ENCODE results near the gene XYLB. TPM values are rescaled to one million over a fixed set of nuclear protein-coding genes. Genes with fewer than 3 reads are reported as not detected.

Gene XYLB
- total and polyA plus RNA-seq, 9 donors: 1.4 to 7.0 (median 3.8) TPM

DNA sequence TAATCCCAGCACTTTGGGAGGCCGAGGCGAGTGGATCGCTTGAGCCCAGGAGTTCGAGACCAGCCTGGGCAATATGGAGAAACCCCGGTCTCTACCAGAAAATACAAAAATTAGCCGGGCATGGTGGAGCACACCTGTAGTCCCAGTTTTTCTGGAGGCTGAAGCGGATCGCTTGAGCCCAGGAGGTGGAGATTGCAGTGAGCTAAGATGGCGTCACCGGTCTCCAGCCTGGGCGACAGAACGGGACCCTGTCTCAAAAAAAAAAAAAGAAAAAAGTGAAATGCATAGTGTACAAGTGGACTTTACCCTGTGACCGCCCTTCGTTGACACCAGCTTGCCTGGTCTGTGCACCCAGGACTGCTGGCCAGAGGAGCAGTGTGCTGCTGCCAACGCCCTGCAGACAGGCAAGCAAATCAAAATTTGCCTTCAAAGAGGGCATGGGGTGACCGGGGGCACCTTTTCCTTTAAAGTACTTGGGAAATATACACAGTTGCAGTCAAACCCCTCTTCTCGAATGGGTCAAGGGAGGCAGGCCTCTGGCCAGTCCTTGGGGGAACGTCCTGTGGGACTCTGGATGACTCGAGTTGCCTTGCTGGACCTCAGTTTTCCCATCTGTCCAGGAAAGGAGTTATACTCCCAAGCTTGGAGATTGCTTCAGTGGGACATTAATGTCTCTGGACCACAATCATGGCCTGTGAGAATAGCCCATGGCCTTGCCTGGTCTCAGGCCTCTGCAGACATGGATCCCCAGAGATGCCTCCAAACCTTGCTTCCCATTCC, 1.0 kb downstream of the XYLB start:
- no peaks in the 10 kb centered on the region for H3K9me3 ChIP-seq
- H3K4me1 ChIP-seq (ENCODE audit: insufficient read depth): peaks cover 6% of the 10 kb centered on the region
- DNase-seq: no peak
- peak overlapping the region; percentile 58 for H3K4me3 ChIP-seq
- TF ChIP-seq POLR2A (IDR thresholded peaks at IDR 0.05) (no peak), EP300 (IDR thresholded peaks at IDR 0.05) (no peak)
- TF ChIP-seq, protein P1, sequence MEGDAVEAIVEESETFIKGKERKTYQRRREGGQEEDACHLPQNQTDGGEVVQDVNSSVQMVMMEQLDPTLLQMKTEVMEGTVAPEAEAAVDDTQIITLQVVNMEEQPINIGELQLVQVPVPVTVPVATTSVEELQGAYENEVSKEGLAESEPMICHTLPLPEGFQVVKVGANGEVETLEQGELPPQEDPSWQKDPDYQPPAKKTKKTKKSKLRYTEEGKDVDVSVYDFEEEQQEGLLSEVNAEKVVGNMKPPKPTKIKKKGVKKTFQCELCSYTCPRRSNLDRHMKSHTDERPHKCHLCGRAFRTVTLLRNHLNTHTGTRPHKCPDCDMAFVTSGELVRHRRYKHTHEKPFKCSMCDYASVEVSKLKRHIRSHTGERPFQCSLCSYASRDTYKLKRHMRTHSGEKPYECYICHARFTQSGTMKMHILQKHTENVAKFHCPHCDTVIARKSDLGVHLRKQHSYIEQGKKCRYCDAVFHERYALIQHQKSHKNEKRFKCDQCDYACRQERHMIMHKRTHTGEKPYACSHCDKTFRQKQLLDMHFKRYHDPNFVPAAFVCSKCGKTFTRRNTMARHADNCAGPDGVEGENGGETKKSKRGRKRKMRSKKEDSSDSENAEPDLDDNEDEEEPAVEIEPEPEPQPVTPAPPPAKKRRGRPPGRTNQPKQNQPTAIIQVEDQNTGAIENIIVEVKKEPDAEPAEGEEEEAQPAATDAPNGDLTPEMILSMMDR (IDR thresholded peaks at IDR 0.05): no peak
- H3K27me3 ChIP-seq: no peaks in the 10 kb centered on the region
- intact Hi-C loops (cut with DNase I): loop anchor here (5.0 to 10.0 kb wide), 4 partner anchors 130 to 233 kb away; partner anchors contain the start of genes ACAA1 (in 1 of the 4) and MYD88 (in 1 of the 4)
- H3K36me3 ChIP-seq: no peaks in the 10 kb centered on the region
- no peak overlapping the region for H3K27ac ChIP-seq
- WGBS, 3 donors: 65 to 74% (median 68%) methylated on average over 19 of the region's 19 CpGs

DNA sequence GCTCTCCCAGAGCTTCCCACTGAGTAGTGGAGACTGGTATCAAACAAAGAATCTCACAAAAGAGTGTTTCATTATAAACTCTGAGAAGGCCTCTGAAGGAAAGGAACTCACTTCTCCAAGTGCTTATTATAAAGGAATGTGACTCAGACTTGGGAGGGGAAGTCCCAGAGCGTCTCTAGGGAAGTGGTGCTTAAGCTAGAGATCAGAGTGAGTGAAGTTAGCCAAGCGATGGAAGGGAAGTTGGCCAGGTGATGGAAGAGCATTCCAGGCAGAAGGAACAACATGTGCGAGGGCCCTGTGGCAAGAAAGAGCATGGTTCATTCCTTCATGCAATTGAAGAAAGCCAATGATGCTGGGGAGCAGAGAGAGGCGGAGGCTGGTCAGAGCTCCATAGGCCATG, 2.3 kb downstream of the XYLB start:
- peaks cover 6% of the 10 kb centered on the region for H3K4me1 ChIP-seq (ENCODE audit: insufficient read depth)
- TF ChIP-seq, protein P1 (IDR thresholded peaks at IDR 0.05): no peak
- no peak for TF ChIP-seq POLR2A (IDR thresholded peaks at IDR 0.05)
- TF ChIP-seq EP300 (IDR thresholded peaks at IDR 0.05): no peak

DNA sequence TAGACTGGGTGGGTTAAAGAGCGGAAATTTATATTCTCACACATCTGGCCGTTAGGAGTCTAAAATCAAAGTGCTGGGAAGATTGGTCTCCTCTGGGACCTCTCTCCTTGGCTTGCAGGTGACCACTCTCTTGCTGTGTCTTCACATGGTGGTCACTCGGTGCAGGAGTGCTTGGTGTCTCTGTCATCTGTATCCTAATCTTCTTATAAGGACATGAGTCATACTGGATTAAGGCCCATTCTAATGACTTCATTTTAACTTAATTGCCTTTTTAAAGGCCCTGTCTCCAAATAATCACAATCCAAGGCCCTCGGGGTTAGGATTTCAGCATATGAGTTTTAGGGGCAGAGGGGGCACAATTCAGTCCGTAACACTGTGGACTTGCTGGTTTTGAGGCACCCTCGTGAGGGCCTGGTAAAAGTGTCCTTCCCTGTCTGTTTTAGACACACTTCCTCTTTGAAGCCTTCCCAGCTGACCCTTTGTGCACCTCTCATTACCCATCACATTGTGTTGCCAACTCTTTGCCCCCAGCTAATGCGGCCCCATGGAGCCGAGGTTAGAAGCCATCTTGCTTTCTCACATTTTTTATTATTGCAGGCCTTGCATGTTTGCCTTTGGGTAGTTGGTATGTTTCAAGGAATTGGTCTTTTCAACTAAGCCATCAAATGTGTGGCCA, 3.2 kb downstream of the XYLB start:
- intact Hi-C loops (cut with DNase I): loop anchor here (5.0 to 10.0 kb wide), 4 partner anchors 127 to 235 kb away; partner anchors contain the start of genes ACAA1 (in 1 of the 4) and MYD88 (in 1 of the 4)
- DNase-seq: no peak
- 87 to 92% (median 89%) methylated on average over 8 of the region's 8 CpGs for WGBS, 3 donors
- Histone ChIP-seq H3K36me3 (no peaks in the 10 kb centered on the region), H3K27me3 (no peaks in the 10 kb centered on the region), H3K27ac (no peak overlapping the region), H3K9me3 (no peaks in the 10 kb centered on the region), H3K4me3 (no peak overlapping the region), H3K4me1 (ENCODE audit: insufficient read depth) (peaks cover 6% of the 10 kb centered on the region)
- TF ChIP-seq, protein P1 (IDR thresholded peaks at IDR 0.05): no peak
- TF ChIP-seq POLR2A (IDR thresholded peaks at IDR 0.05) (no peak), EP300 (IDR thresholded peaks at IDR 0.05) (no peak)

More for the DNA sequence above, 2.3 kb downstream of the XYLB start:
- DNase-seq: no peak
- WGBS, 3 donors: 87 to 91% (median 90%) methylated on average over 4 of the region's 4 CpGs
- H3K4me3 ChIP-seq: no peak overlapping the region
- H3K36me3 ChIP-seq: no peaks in the 10 kb centered on the region
- no peaks in the 10 kb centered on the region for H3K9me3 ChIP-seq
- H3K27me3 ChIP-seq: no peaks in the 10 kb centered on the region
- intact Hi-C loops (cut with DNase I): loop anchor here (5.0 to 10.0 kb wide), 4 partner anchors 128 to 234 kb away; partner anchors contain the start of genes ACAA1 (in 1 of the 4) and MYD88 (in 1 of the 4)
- no peak overlapping the region for H3K27ac ChIP-seq

DNA sequence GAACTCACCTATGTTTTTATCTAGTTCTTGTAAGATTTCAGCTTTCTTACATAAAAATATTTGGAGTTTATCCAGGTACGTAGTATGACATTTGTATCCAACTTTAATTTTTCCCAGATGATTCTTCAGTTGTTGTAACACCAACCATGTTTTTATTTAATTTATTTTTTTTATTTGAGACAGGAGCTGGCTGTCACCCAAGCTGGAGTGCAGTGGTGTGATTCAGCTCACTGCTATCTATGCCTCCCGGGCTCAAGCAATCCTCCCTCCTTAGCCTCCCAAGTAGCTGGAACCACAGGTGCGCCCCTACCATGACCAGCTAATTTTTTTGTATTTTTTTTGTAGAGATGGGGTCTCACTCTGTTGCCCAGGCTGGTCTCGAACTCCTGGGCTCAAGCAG, 6.6 kb downstream of the XYLB start:
- no peaks in the 10 kb centered on the region for H3K4me1 ChIP-seq (ENCODE audit: insufficient read depth)
- H3K27me3 ChIP-seq: no peaks in the 10 kb centered on the region
- intact Hi-C loops (cut with DNase I): no loop called here
- H3K9me3 ChIP-seq: no peaks in the 10 kb centered on the region
- no peak for DNase-seq
- WGBS, 3 donors: 72 to 77% (median 74%) methylated on average over 4 of the region's 4 CpGs
- no peaks in the 10 kb centered on the region for H3K36me3 ChIP-seq
- no peak overlapping the region for H3K27ac ChIP-seq
- no peak overlapping the region for H3K4me3 ChIP-seq
- no peak for TF ChIP-seq EP300 (IDR thresholded peaks at IDR 0.05)
- TF ChIP-seq POLR2A (IDR thresholded peaks at IDR 0.05): no peak
- TF ChIP-seq, protein P1 (IDR thresholded peaks at IDR 0.05): no peak

Data from ovary (tissue), 9 donors.